GM10847 (cell line): ENCODE data around the gene PDK3.

Experiments
- POLR2A ChIP-seq: IDR thresholded peaks from 2 replicates; pipeline ENCODE4 v1.6.1; 2011; ENCODE audit not compliant: insufficient read length; ENCODE audit errors: extremely low read depth

Gene PDK3

DNA sequence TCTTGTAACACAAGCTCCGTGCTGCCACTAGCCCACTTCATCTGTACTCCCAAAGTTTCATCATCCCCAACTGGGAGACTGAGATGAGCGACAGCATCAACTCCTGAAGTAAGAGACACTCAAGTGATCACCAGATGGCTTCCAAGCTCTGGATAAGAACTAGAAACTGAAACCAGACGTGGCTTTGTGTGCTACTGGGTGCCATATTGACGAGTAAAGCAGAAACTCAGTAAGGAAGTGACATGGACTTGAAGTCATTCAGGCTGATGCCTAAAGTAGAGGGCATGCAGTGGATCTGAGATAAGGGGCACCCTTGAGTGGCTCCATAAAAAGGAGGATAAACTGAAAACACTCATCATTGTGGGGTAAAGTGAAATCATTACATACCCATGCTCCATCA lies 109.7 kb downstream of the PDK3 start:
- TF ChIP-seq POLR2A: no peak

DNA sequence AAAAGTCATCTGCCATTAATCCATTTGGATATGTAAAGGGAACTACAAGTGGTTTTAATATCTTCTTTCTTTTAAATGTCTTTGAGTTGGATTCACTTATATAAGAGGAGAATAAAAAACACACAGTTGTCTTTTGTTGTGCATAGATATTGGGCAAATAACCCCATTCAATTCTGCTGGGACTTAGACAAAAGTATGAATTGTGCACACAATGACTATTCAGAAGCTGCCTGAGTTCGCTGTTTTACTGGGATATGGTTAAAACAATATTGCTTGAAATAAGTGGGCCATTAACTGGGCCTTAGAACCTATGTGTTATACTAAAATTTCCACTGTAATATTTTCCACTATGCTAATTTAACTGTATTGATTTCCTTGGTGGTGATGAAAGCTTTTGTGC lies 110.4 kb downstream of the PDK3 start:
- TF ChIP-seq POLR2A: no peak

GRCh38 chrX:24577091-24577490 lies 112.0 kb downstream of the PDK3 start:
- no peak for TF ChIP-seq POLR2A
